Skeletal muscle tissue (tissue), 4 donors: Measurements from ENCODE around the gene B3GALT6. TPM values are rescaled to one million over a fixed set of nuclear protein-coding genes. Genes with fewer than 3 reads are reported as not detected.

Source experiments
- H3K27ac ChIP-seq: one replicate; pipeline ENCODE4 v1.7.0; 2013; ENCODE audit warnings: mild to moderate bottlenecking, low read depth, low read length, inconsistent platforms
- H3K27me3 ChIP-seq, 3 donors: one replicate each; pipeline ENCODE4 v1.7.0; 2013; ENCODE audit warnings: low read length in 3 of 3; ENCODE audit not compliant: control insufficient read depth in 3 of 3, insufficient read depth in 3 of 3
- H3K36me3 ChIP-seq, 3 donors: one replicate each; pipeline ENCODE4 v1.7.0; 2013; ENCODE audit warnings: low read length in 3 of 3; ENCODE audit not compliant: control insufficient read depth in 3 of 3, insufficient read depth in 3 of 3
- H3K4me1 ChIP-seq, 3 donors: one replicate each; pipeline ENCODE4 v1.7.0; 2013; ENCODE audit warnings: low read length in 3 of 3, mild to moderate bottlenecking in 3 of 3; ENCODE audit not compliant: control insufficient read depth in 3 of 3, insufficient read depth in 3 of 3
- H3K4me3 ChIP-seq, 3 donors: one replicate each; pipeline ENCODE4 v1.7.0; 2013; ENCODE audit warnings: low read length in 3 of 3
- H3K9ac ChIP-seq, 3 donors: one replicate each; pipeline ENCODE4 v1.7.0; 2013; ENCODE audit warnings: low read length in 3 of 3, mild to moderate bottlenecking in 3 of 3, moderate library complexity in 2 of 3, low read depth in 1 of 3
- H3K9me3 ChIP-seq, 3 donors: one replicate each; pipeline ENCODE4 v1.7.0; 2013; ENCODE audit warnings: low read length in 3 of 3; ENCODE audit not compliant: control insufficient read depth in 3 of 3
- total RNA-seq: library from RNA; depleted of rRNA; stranded (reverse); fragments of >200 nt; gene quantifications from one replicate; pipeline ENCODE4 v1.2.3, GENCODE V29; 2014
- donor health status: Osteomylitis.

The B3GALT6 gene
- total RNA-seq, 1 donor from 2014 or later: 10.4 TPM

GRCh38 chr1:1231400-1232207, 433 bp upstream of the B3GALT6 start, which contains the start of gene SDF4:
SDF4 (minus strand) TSS chr1:1232001; CDS start chr1:1228772, 3,229 bp downstream.
- Histone ChIP-seq H3K36me3 (peaks cover 15 to 26% (median 18%) of the 10 kb centered on the region in 3 donors), H3K9ac (peak within 1 kb of the TSS; percentile 94 to 98 (median 97)), H3K4me3 (peak within 1 kb of the TSS; percentile 90 to 98 (median 98)), H3K27ac (peak within 1 kb of the TSS; percentile 92), H3K27me3 (peaks cover 0 to 1% (median 0%) of the 10 kb centered on the region in 3 donors), H3K4me1 (peaks cover 30 to 40% (median 33%) of the 10 kb centered on the region in 3 donors), H3K9me3 (no peaks in the 10 kb centered on the region)

DNA sequence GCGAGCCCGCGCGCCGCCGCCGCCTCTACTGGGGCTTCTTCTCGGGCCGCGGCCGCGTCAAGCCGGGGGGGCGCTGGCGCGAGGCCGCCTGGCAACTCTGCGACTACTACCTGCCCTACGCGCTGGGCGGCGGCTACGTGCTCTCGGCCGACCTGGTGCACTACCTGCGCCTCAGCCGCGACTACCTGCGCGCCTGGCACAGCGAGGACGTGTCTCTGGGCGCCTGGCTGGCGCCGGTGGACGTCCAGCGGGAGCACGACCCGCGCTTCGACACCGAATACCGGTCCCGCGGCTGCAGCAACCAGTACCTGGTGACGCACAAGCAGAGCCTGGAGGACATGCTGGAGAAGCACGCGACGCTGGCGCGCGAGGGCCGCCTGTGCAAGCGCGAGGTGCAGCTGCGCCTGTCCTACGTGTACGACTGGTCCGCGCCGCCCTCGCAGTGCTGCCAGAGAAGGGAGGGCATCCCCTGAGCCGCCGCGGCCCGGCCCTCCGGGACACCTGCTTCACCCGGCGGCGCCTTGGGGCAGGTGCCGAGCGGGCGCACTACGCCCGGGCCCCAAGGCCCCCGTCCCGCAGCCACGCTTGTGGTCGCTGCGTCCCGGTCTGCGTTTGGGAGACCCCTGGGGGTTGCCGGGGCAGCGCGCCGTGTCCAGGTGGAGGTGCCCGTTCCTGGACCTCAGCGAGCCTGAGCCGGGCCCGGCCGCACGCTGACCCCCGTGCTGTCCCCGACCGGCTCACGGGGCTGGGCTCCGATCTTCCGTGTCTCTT, 944 bp downstream of the B3GALT6 start:
- no peak overlapping the region for H3K27ac ChIP-seq
- peaks cover 33 to 40% (median 34%) of the 10 kb centered on the region in 3 donors for H3K4me1 ChIP-seq
- peak overlapping the region; percentile 30 to 74 (median 70) for H3K4me3 ChIP-seq
- H3K36me3 ChIP-seq: peaks cover 5 to 14% (median 6%) of the 10 kb centered on the region in 3 donors
- no peaks in the 10 kb centered on the region for H3K9me3 ChIP-seq
- peaks cover 11 to 15% (median 11%) of the 10 kb centered on the region in 3 donors for H3K27me3 ChIP-seq
- H3K9ac ChIP-seq: peak overlapping the region in 1 of 3 donors; percentile 57

DNA sequence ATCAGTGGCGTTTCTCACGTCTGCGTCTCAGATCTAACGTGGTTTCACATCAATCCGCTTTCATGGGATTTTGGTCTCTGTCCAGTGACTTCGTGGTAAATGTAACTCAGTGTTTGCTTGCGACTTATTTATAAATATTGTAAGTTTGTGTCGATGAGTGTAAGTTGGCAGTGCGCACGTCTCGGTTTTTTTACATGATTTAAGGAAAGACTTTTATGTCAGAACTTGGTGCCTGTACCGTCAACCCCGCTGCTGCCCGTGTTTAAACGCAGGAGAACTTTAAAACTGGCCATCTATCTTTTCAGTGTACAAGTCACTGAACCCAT, 1.5 kb downstream of the B3GALT6 start:
- H3K27ac ChIP-seq: no peak overlapping the region
- peaks cover 33 to 44% (median 38%) of the 10 kb centered on the region in 3 donors for H3K4me1 ChIP-seq
- H3K36me3 ChIP-seq: peaks cover 5 to 9% (median 5%) of the 10 kb centered on the region in 3 donors
- peaks cover 17 to 20% (median 17%) of the 10 kb centered on the region in 3 donors for H3K27me3 ChIP-seq
- H3K9me3 ChIP-seq: no peaks in the 10 kb centered on the region
- no peak overlapping the region for H3K4me3 ChIP-seq
- no peak overlapping the region for H3K9ac ChIP-seq

DNA sequence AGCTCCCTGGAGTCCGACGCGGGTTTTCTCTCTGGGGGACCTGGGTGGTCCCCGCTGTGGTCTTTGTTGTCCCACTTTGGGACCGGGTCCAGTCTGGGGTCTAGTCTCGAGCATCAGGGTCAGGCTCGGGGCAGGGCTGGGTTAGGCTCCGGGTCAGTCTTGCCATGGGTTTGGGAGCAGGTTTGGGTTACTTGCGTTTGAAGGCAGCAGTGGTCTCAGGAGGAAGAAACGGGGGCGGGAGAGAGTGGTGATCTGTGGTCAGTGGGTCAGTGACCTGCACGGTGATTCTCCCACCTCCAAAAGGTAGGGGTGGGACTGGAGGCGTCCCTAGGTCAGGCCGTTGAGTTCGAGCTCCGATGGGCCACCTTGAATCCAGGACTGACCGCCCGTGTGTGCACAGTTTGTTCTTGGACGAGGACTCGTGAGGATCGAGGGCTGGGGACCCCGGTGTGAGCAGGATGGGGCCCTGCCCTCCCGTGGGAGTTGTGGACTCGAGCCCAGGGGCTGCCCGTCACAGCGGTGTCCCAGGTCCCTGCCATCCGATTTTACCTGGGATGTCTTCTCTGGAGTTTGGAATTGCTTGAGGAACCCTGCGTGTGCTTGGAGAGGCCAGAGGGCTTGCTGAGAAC, 2.3 kb downstream of the B3GALT6 start:
- Histone ChIP-seq H3K4me3 (no peak overlapping the region), H3K9me3 (no peaks in the 10 kb centered on the region), H3K9ac (no peak overlapping the region), H3K36me3 (peaks cover 5% of the 10 kb centered on the region in 3 donors), H3K27ac (no peak overlapping the region), H3K27me3 (peaks cover 23 to 27% (median 24%) of the 10 kb centered on the region in 3 donors), H3K4me1 (peaks cover 32 to 38% (median 33%) of the 10 kb centered on the region in 3 donors)

DNA sequence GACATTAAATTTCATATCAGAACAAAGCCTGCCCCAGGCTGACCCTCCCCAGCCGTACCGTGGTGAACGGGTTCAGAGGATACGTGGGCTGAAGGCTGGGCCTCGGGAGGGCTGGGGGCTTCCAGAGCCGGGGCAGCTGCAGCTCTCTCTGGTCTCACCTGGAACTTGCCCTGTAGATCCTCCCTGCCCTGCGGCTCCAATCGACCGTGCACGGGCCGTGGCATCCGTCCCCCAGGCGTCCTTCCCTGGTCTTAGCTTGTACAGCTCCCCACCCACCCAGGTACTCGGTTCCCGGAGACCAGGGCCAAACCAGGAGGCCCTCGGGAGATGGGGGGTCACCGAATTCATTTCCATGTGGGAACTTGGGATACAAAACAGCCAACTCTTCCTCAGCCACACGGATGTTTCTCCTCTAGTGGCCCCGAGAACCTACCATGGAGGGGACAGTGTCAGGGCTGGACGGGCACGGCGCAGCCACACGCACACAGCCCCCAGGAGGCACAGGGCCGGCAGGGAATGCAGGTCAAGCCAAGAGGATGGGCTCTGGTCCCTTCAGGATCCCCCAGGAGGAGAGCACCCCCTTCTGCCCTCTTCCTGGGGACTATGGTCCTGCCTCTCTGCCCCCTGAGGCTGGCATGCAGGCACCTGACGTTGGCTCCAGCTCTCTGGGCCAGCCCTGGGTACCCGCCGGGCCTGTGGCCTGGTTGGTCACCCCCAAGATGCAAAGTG, 3.1 kb downstream of the B3GALT6 start:
- peaks cover 24 to 33% (median 24%) of the 10 kb centered on the region in 3 donors for H3K4me1 ChIP-seq
- H3K9me3 ChIP-seq: no peaks in the 10 kb centered on the region
- peaks cover 0 to 5% (median 0%) of the 10 kb centered on the region in 3 donors for H3K36me3 ChIP-seq
- no peak overlapping the region for H3K9ac ChIP-seq
- peaks cover 32 to 36% (median 33%) of the 10 kb centered on the region in 3 donors for H3K27me3 ChIP-seq
- no peak overlapping the region for H3K4me3 ChIP-seq
- H3K27ac ChIP-seq: no peak overlapping the region

DNA sequence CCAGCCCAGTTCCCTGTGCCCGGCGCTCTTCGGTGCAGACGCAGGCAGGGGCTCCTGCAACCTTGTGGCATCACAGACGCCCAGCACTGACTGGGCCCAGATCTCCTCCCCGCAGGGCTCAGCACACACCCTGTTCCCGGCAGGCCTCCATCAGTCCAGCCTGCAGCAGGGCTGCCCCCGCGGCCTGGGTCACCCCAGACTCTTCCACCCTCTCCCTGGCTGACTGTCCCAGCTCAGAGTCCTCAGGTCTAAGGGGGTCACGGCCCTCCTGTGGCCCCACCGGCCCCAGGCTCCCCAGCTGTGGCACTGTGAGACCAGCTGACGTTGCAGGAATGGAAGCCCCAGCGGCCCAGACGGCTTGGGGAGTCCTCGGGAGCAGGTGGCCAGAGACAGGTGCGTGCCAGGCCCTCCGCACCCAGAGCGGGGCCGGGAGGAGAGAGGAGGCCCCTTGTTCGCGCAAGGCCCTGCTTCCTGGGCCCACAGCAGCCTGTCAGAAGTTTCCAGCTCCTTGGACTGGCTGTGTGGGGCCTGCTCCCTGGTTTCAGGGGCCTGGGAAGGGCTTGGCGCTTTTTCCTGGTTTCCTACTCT, 4.2 kb downstream of the B3GALT6 start:
- peaks cover 13 to 22% (median 13%) of the 10 kb centered on the region in 3 donors for H3K4me1 ChIP-seq
- H3K9ac ChIP-seq: no peak overlapping the region

DNA sequence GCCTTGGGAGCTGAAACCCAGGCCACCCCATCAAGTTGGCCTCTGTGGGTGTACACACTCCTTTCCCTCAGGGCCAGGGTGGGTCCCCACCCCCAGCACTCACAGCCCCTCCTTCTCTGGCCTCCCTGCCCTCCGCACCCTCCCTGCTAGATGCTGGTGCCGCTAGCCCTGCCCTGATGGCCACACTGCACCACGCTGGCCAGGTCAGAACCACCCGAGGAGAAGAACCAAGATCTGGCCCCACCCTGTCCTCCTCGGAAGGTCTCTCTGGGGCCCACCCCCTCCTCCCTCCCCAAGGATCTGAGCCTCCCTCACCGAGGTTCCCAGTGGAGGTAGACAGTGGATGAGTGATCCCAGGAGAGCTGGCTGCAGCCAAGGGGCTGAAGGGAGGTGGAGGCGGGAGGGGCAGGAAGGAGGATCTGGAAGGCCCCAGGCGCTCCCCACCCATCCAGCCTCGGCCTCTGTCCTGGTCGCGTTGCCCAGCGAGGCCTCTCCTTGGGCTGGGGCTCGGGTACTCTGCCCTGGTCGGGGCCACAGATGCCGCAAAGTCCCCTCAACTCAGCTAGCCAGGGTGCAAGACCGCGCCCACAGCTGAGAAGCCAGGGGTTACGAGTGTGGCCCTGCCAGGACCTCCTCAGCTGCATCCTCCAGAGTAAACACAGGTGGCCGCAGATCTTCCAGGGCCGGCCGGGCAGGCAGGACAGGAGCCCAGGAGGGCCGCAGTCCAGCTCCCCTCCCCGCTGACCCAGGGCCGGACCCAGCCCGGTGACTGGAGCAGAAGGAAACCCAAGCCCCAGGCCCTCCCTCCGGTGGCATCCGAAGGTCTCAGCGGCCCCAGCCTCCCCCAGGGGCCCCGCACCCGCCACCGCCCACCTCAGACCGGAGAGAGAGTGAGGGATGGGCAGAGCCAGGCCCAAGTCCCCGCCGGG, 5.2 kb downstream of the B3GALT6 start:
- H3K36me3 ChIP-seq: peaks cover 0 to 5% (median 0%) of the 10 kb centered on the region in 3 donors
- H3K4me3 ChIP-seq: no peak overlapping the region
- H3K9me3 ChIP-seq: no peaks in the 10 kb centered on the region
- H3K27me3 ChIP-seq: peaks cover 33 to 47% (median 37%) of the 10 kb centered on the region in 3 donors
- peaks cover 13 to 20% (median 13%) of the 10 kb centered on the region in 3 donors for H3K4me1 ChIP-seq
- peak overlapping the region in 1 of 3 donors; percentile 50 for H3K9ac ChIP-seq
- no peak overlapping the region for H3K27ac ChIP-seq

More for the DNA sequence above, 4.2 kb downstream of the B3GALT6 start:
- Histone ChIP-seq H3K27ac (no peak overlapping the region), H3K4me3 (no peak overlapping the region), H3K27me3 (peaks cover 33 to 44% (median 35%) of the 10 kb centered on the region in 3 donors), H3K9me3 (no peaks in the 10 kb centered on the region), H3K36me3 (peaks cover 0 to 5% (median 0%) of the 10 kb centered on the region in 3 donors)

DNA sequence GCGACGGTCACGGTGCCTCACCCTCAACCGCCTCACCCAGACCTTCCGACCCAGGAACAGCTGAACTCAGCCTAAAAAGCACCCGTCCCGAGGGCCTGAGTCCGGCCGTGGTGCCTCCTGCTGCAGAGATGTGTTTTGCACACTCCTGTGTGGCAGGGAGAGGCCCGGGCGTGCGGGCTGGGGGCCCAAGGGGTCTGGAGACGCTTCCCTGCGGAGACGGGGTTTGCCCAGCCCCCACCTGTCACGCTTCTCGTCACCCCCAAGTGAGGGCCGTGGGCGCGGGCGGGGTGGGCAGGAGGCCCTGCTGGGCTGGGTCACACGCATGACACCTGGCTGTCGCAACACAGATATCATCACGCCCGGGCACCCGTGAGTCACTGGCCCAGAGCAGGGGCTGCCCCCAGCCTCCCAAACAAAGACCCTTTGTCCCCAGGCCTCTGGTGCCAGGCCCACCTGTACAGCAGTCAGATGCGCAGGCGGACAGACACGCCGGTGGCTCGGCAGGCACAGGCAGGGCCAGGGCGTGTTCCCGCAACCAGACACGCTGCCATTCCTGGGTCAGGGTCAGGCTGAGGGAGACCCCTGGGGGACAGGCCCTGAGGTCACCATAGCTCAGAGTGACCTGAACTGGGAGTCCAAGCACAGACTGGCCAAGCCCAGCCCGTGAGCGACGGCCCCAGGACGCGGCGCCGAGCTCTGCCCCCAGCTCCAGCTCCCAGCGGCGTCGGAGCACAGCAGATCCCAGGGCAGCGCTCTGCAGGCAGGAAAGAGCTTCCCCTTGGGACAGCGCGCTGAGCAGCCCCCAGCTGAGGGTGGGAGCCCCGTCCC, 6.1 kb downstream of the B3GALT6 start:
- peaks cover 33 to 47% (median 37%) of the 10 kb centered on the region in 3 donors for H3K27me3 ChIP-seq
- H3K9me3 ChIP-seq: no peaks in the 10 kb centered on the region
- H3K4me3 ChIP-seq: no peak overlapping the region
- peaks cover 0 to 5% (median 0%) of the 10 kb centered on the region in 3 donors for H3K36me3 ChIP-seq
- H3K4me1 ChIP-seq: peaks cover 7 to 13% (median 8%) of the 10 kb centered on the region in 3 donors
- peak overlapping the region in 1 of 3 donors; percentile 50 for H3K9ac ChIP-seq
- no peak overlapping the region for H3K27ac ChIP-seq
